ENCODE results near the gene KIAA0825. TPM values are rescaled to one million over a fixed set of nuclear protein-coding genes. Genes with fewer than 3 reads are reported as not detected.
"Not testable (repeated sequence)": the region's sequence is repeated elsewhere in the genome, so short reads cannot be mapped to it uniquely, and the experiment has no call there.

KIAA0825 gene
- total RNA-seq, 1 donor, result 2.2 TPM

- DNase-seq (ENCODE audit: low read depth in 2 of 3, low spot score in 2 of 3), result no peak
Observed at GRCh38 chr5:94192658-94193391, 425.6 kb downstream of the KIAA0825 start.

GRCh38 chr5:94191604-94192003 is 426.8 kb downstream of the KIAA0825 start:
- no peak for DNase-seq (ENCODE audit: low read depth in 2 of 3, low spot score in 2 of 3)

- no peak for DNase-seq (ENCODE audit: low read depth in 2 of 3, low spot score in 2 of 3)
Observed at GRCh38 chr5:94188725-94189124, 429.7 kb downstream of the KIAA0825 start.

GRCh38 chr5:94184870-94185269 is 433.5 kb downstream of the KIAA0825 start:
- no peak for DNase-seq (ENCODE audit: low read depth in 2 of 3, low spot score in 2 of 3)

GRCh38 chr5:94181895-94182294 is 436.5 kb downstream of the KIAA0825 start:
- no peak for DNase-seq (ENCODE audit: low read depth in 2 of 3, low spot score in 2 of 3)

- DNase-seq (ENCODE audit: low read depth in 2 of 3, low spot score in 2 of 3), result no peak
Observed at GRCh38 chr5:94180761-94181160, 437.6 kb downstream of the KIAA0825 start.

GRCh38 chr5:94175912-94176311 is 442.5 kb downstream of the KIAA0825 start:
- no peak for DNase-seq (ENCODE audit: low read depth in 2 of 3, low spot score in 2 of 3)

GRCh38 chr5:94174748-94175411 is 443.5 kb downstream of the KIAA0825 start:
- DNase-seq (ENCODE audit: low read depth in 2 of 3, low spot score in 2 of 3), result no peak

GRCh38 chr5:94173100-94173499 is 445.3 kb downstream of the KIAA0825 start:
- no peak for DNase-seq (ENCODE audit: low read depth in 2 of 3, low spot score in 2 of 3)

- not testable (repeated sequence) for DNase-seq (ENCODE audit: low read depth in 2 of 3, low spot score in 2 of 3)
Observed at GRCh38 chr5:94171070-94171469, 447.3 kb downstream of the KIAA0825 start.

- DNase-seq (ENCODE audit: low read depth in 2 of 3, low spot score in 2 of 3), result not testable (repeated sequence)
Observed at GRCh38 chr5:94170158-94170557, 448.2 kb downstream of the KIAA0825 start.

GRCh38 chr5:94168151-94168550 is 450.3 kb downstream of the KIAA0825 start:
- DNase-seq (ENCODE audit: low read depth in 2 of 3, low spot score in 2 of 3), result no peak

- DNase-seq (ENCODE audit: low read depth in 2 of 3, low spot score in 2 of 3), result no peak
Observed at GRCh38 chr5:94161801-94162200, 456.6 kb downstream of the KIAA0825 start.

- DNase-seq (ENCODE audit: low read depth in 2 of 3, low spot score in 2 of 3), result no peak
Observed at GRCh38 chr5:94159144-94159543, 459.3 kb downstream of the KIAA0825 start.

GRCh38 chr5:94157704-94158539 is 460.5 kb downstream of the KIAA0825 start:
- DNase-seq (ENCODE audit: low read depth in 2 of 3, low spot score in 2 of 3), result no peak

GRCh38 chr5:94154672-94155071 is 463.7 kb downstream of the KIAA0825 start:
- DNase-seq (ENCODE audit: low read depth in 2 of 3, low spot score in 2 of 3), result no peak

- DNase-seq (ENCODE audit: low read depth in 2 of 3, low spot score in 2 of 3), result no peak
Observed at GRCh38 chr5:94153736-94154450, 464.5 kb downstream of the KIAA0825 start.

- not testable (repeated sequence) for DNase-seq (ENCODE audit: low read depth in 2 of 3, low spot score in 2 of 3)
Observed at GRCh38 chr5:94143621-94144020, 474.8 kb downstream of the KIAA0825 start.

- no peak for DNase-seq (ENCODE audit: low read depth in 2 of 3, low spot score in 2 of 3)
Observed at GRCh38 chr5:94140300-94140699, 478.1 kb downstream of the KIAA0825 start.

- no peak for DNase-seq (ENCODE audit: low read depth in 2 of 3, low spot score in 2 of 3)
Observed at GRCh38 chr5:94130077-94130476, 488.3 kb downstream of the KIAA0825 start.

- DNase-seq (ENCODE audit: low read depth in 2 of 3, low spot score in 2 of 3), result no peak
Observed at GRCh38 chr5:94125107-94125506, 493.3 kb downstream of the KIAA0825 start.

Measured in hematopoietic multipotent progenitor cell (in vitro differentiated cells).